ENCODE results near the gene FLAD1. TPM values are rescaled to one million over a fixed set of nuclear protein-coding genes. Genes with fewer than 3 reads are reported as not detected.
A peak's percentile ranks its signal among the peaks of the same experiment; 100 is the strongest.

Gene FLAD1
- total RNA-seq, 5 donors from 2014 or later (not counting 1 experiment from before 2014, with no cell fraction given) = 32.8 to 64.3 (median 53.4) TPM

- Histone ChIP-seq H3K27me3 (replicated peaks in 1 of 2; ENCODE audit: control insufficient read depth in 2 of 2, extremely low read depth in 1 of 2, insufficient read depth in 2 of 2, low read length in 1 of 2) (no peaks in the 10 kb centered on the region), H3K4me3 (ENCODE audit: control insufficient read depth in 1 of 2, extremely low read depth in 1 of 2, low read length in 1 of 2) (no peak overlapping the region), H3K27ac (ENCODE audit: low read length) (peak overlapping the region; percentile 93), H3K36me3 (ENCODE audit: control insufficient read depth in 2 of 2, extremely low read depth in 1 of 2, insufficient read depth in 1 of 2, low read length in 1 of 2) (peaks cover 28 to 46% of the 10 kb centered on the region in 2 donors), H3K9me3 (no peaks in the 10 kb centered on the region), H3K4me1 (ENCODE audit: control insufficient read depth in 1 of 2, extremely low read depth in 1 of 2, insufficient read depth in 2 of 2, low read length in 2 of 2) (peaks cover 12 to 80% of the 10 kb centered on the region in 2 experiments)
- H3K27me3 Mint-ChIP-seq = no peaks in the 10 kb centered on the region
- peaks cover 57 to 68% (median 59%) of the 10 kb centered on the region in 3 donors for H3K4me1 Mint-ChIP-seq
- ChIA-PET CTCF (interaction anchor here (0.6 to 1.1 kb wide), 5 partner anchors 11 to 274 kb away, joined by 3 read pairs; no protein-coding TSS in a partner anchor), POLR2A (interaction anchor here (0.6 to 1.3 kb wide), 5 partner anchors 9 to 30 kb away, joined by 3 to 4 read pairs (median 3); partner anchors contain the start of gene PBXIP1 (in 1 of the 2))
- H3K36me3 Mint-ChIP-seq = peaks cover 9% of the 10 kb centered on the region
- peak overlapping the region in 1 of 3 donors; percentile 58 for H3K4me3 Mint-ChIP-seq
- H3K9me3 Mint-ChIP-seq = no peaks in the 10 kb centered on the region
- peak in 10 of 35 experiments; percentile 13 to 70 (median 34) for DNase-seq
- H3K27ac Mint-ChIP-seq = peak overlapping the region; percentile 89 to 91
- 20% methylated on average over 3 of the region's 6 CpGs for WGBS (ENCODE audit: insufficient coverage)
- ATAC-seq (replicated peaks in 1 of 4) = peak; percentile 23 to 46 (median 38)
These were observed 39.3 kb upstream of the FLAD1 start for GRCh38 chr1:154943649-154944400.

- Mint-ChIP-seq H3K27me3 (no peaks in the 10 kb centered on the region), H3K4me1 (peaks cover 56 to 64% (median 60%) of the 10 kb centered on the region in 3 donors), H3K9me3 (no peaks in the 10 kb centered on the region), H3K36me3 (peaks cover 14% of the 10 kb centered on the region), H3K4me3 (peak overlapping the region in 1 of 3 donors; percentile 58), H3K27ac (peak overlapping the region; percentile 52 to 91)
- Histone ChIP-seq H3K4me1 (ENCODE audit: control insufficient read depth in 1 of 2, extremely low read depth in 1 of 2, insufficient read depth in 2 of 2, low read length in 2 of 2) (peaks cover 12 to 81% of the 10 kb centered on the region in 2 experiments), H3K27ac (ENCODE audit: low read length) (peak overlapping the region; percentile 93), H3K9me3 (no peaks in the 10 kb centered on the region), H3K4me3 (ENCODE audit: control insufficient read depth in 1 of 2, extremely low read depth in 1 of 2, low read length in 1 of 2) (no peak overlapping the region), H3K36me3 (ENCODE audit: control insufficient read depth in 2 of 2, extremely low read depth in 1 of 2, insufficient read depth in 1 of 2, low read length in 1 of 2) (peaks cover 28 to 49% of the 10 kb centered on the region in 2 donors), H3K27me3 (replicated peaks in 1 of 2; ENCODE audit: control insufficient read depth in 2 of 2, extremely low read depth in 1 of 2, insufficient read depth in 2 of 2, low read length in 1 of 2) (no peaks in the 10 kb centered on the region)
- WGBS (ENCODE audit: insufficient coverage) = 70% methylated on average over 5 of the region's 9 CpGs
- ATAC-seq (replicated peaks in 1 of 4) (no peak), DNase-seq (no peak)
- ChIA-PET POLR2A (interaction anchor here (0.6 to 1.3 kb wide), 5 partner anchors 9 to 29 kb away, joined by 3 to 4 read pairs (median 3); partner anchors contain the start of gene PBXIP1 (in 1 of the 2)), CTCF (interaction anchor here in 1 of 2 donors (0.6 to 1.1 kb wide), 4 partner anchors 10 to 101 kb away, joined by 3 read pairs; no protein-coding TSS in a partner anchor)
These were observed 38.6 kb upstream of the FLAD1 start for GRCh38 chr1:154944401-154945159.

GRCh38 chr1:154945160-154945961, 37.8 kb upstream of the FLAD1 start:
- Mint-ChIP-seq H3K27ac (no peak overlapping the region), H3K27me3 (no peaks in the 10 kb centered on the region), H3K36me3 (peaks cover 14% of the 10 kb centered on the region), H3K4me3 (no peak overlapping the region), H3K4me1 (peaks cover 52 to 61% (median 57%) of the 10 kb centered on the region in 3 donors), H3K9me3 (no peaks in the 10 kb centered on the region)
- Histone ChIP-seq H3K36me3 (ENCODE audit: control insufficient read depth in 2 of 2, extremely low read depth in 1 of 2, insufficient read depth in 1 of 2, low read length in 1 of 2) (peaks cover 28 to 54% of the 10 kb centered on the region in 2 donors), H3K4me1 (ENCODE audit: control insufficient read depth in 1 of 2, extremely low read depth in 1 of 2, insufficient read depth in 2 of 2, low read length in 2 of 2) (peaks cover 10 to 77% of the 10 kb centered on the region in 2 experiments), H3K4me3 (ENCODE audit: control insufficient read depth in 1 of 2, extremely low read depth in 1 of 2, low read length in 1 of 2) (no peak overlapping the region), H3K27me3 (replicated peaks in 1 of 2; ENCODE audit: control insufficient read depth in 2 of 2, extremely low read depth in 1 of 2, insufficient read depth in 2 of 2, low read length in 1 of 2) (no peaks in the 10 kb centered on the region), H3K27ac (ENCODE audit: low read length) (peak overlapping the region; percentile 20), H3K9me3 (no peaks in the 10 kb centered on the region)
- ATAC-seq (replicated peaks in 1 of 4) (no peak), DNase-seq (no peak)
- ChIA-PET POLR2A (interaction anchor here (0.5 to 1.3 kb wide), 4 partner anchors 9 to 463 kb away, joined by 3 to 7 read pairs (median 4); partner anchors contain the start of gene PBXIP1 (in 1 of the 2)), CTCF (interaction anchor here in 1 of 2 donors (0.6 kb wide), 1 partner anchor 179 kb away, joined by 3 read pairs; no protein-coding TSS in a partner anchor)
- WGBS (ENCODE audit: insufficient coverage) = 84% methylated on average over 14 of the region's 15 CpGs

GRCh38 chr1:154945962-154946850, 36.9 kb upstream of the FLAD1 start:
- Mint-ChIP-seq H3K27ac (peak overlapping the region; percentile 29 to 60), H3K9me3 (no peaks in the 10 kb centered on the region), H3K27me3 (no peaks in the 10 kb centered on the region), H3K4me1 (peaks cover 50 to 61% (median 57%) of the 10 kb centered on the region in 3 donors), H3K4me3 (no peak overlapping the region), H3K36me3 (peaks cover 19% of the 10 kb centered on the region)
- DNase-seq = no peak
- peaks cover 31 to 62% of the 10 kb centered on the region in 2 donors for H3K36me3 ChIP-seq (ENCODE audit: control insufficient read depth in 2 of 2, extremely low read depth in 1 of 2, insufficient read depth in 1 of 2, low read length in 1 of 2)
- WGBS (ENCODE audit: insufficient coverage) = 88% methylated on average over 11 of the region's 17 CpGs
- H3K27ac ChIP-seq (ENCODE audit: low read length) = no peak overlapping the region
- CTCF ChIA-PET = interaction anchor here (0.6 kb wide), 2 partner anchors 53 to 180 kb away, joined by 3 read pairs; no protein-coding TSS in a partner anchor
- POLR2A ChIA-PET = interaction anchor here (0.5 to 1.3 kb wide), 3 partner anchors 8 to 464 kb away, joined by 4 to 7 read pairs (median 5); no protein-coding TSS in a partner anchor
- peaks cover 14 to 77% of the 10 kb centered on the region in 2 experiments for H3K4me1 ChIP-seq (ENCODE audit: control insufficient read depth in 1 of 2, extremely low read depth in 1 of 2, insufficient read depth in 2 of 2, low read length in 2 of 2)
- no peak for ATAC-seq (replicated peaks in 1 of 4)
- H3K27me3 ChIP-seq (replicated peaks in 1 of 2; ENCODE audit: control insufficient read depth in 2 of 2, extremely low read depth in 1 of 2, insufficient read depth in 2 of 2, low read length in 1 of 2) = no peaks in the 10 kb centered on the region
- no peaks in the 10 kb centered on the region for H3K9me3 ChIP-seq
- H3K4me3 ChIP-seq (ENCODE audit: control insufficient read depth in 1 of 2, extremely low read depth in 1 of 2, low read length in 1 of 2) = no peak overlapping the region

GRCh38 chr1:154948079-154948478, 35.1 kb upstream of the FLAD1 start:
- Mint-ChIP-seq H3K9me3 (no peaks in the 10 kb centered on the region), H3K36me3 (peaks cover 26% of the 10 kb centered on the region), H3K4me1 (peaks cover 50 to 62% (median 56%) of the 10 kb centered on the region in 3 donors), H3K27me3 (no peaks in the 10 kb centered on the region), H3K27ac (no peak overlapping the region), H3K4me3 (no peak overlapping the region)
- Histone ChIP-seq H3K27ac (ENCODE audit: low read length) (peak overlapping the region; percentile 46), H3K4me1 (ENCODE audit: control insufficient read depth in 1 of 2, extremely low read depth in 1 of 2, insufficient read depth in 2 of 2, low read length in 2 of 2) (peaks cover 16 to 77% of the 10 kb centered on the region in 2 experiments), H3K27me3 (replicated peaks in 1 of 2; ENCODE audit: control insufficient read depth in 2 of 2, extremely low read depth in 1 of 2, insufficient read depth in 2 of 2, low read length in 1 of 2) (no peaks in the 10 kb centered on the region), H3K36me3 (ENCODE audit: control insufficient read depth in 2 of 2, extremely low read depth in 1 of 2, insufficient read depth in 1 of 2, low read length in 1 of 2) (peaks cover 38 to 75% of the 10 kb centered on the region in 2 donors), H3K9me3 (no peaks in the 10 kb centered on the region), H3K4me3 (ENCODE audit: control insufficient read depth in 1 of 2, extremely low read depth in 1 of 2, low read length in 1 of 2) (no peak overlapping the region)
- WGBS (ENCODE audit: insufficient coverage) = 86% methylated on average over 6 of the region's 11 CpGs
- no peak for ATAC-seq (replicated peaks in 1 of 4)
- ChIA-PET CTCF (no interaction called here), POLR2A (interaction anchor here in 1 of 2 donors (0.7 kb wide), 1 partner anchor 33 kb away, joined by 4 read pairs; no protein-coding TSS in a partner anchor)
- no peak for DNase-seq
